GM12873 (cell line): ENCODE results near the gene ZCCHC24.

Experiments used
- CTCF ChIP-seq: IDR thresholded peaks from 2 replicates; pipeline ENCODE4 v1.5.1; 2012; ENCODE audit warnings: low read depth, mild to moderate bottlenecking, moderate library complexity, low read length, control low read depth; ENCODE audit not compliant: insufficient read depth; ENCODE audit errors: missing control alignments

The ZCCHC24 gene

GRCh38 chr10:79359816-79360498, 85.5 kb downstream of the ZCCHC24 start:
- TF ChIP-seq CTCF = no peak

- no peak for TF ChIP-seq CTCF
These were observed 86.6 kb downstream of the ZCCHC24 start for GRCh38 chr10:79358811-79359210.

- no peak for TF ChIP-seq CTCF
These were observed 88.2 kb downstream of the ZCCHC24 start for GRCh38 chr10:79357180-79357579.

- no peak for TF ChIP-seq CTCF
These were observed 89.3 kb downstream of the ZCCHC24 start for GRCh38 chr10:79356104-79356503.

GRCh38 chr10:79355420-79356017, 89.9 kb downstream of the ZCCHC24 start:
- TF ChIP-seq CTCF = no peak

GRCh38 chr10:79354615-79355014, 90.8 kb downstream of the ZCCHC24 start:
- no peak for TF ChIP-seq CTCF

GRCh38 chr10:79354141-79354540, 91.3 kb downstream of the ZCCHC24 start:
- no peak for TF ChIP-seq CTCF
